LNCaP clone FGC (cell line): ENCODE data around the gene BACH1.

Source experiments
- DNase-seq: peaks from one replicate; pipeline ENCODE4 v3.0.0-alpha.2; 2011; ENCODE audit warnings: low read depth
- H3K4me3 ChIP-seq: 2 replicates; pipeline ENCODE4 v1.5.1; 2011; ENCODE audit warnings: mild to moderate bottlenecking, low read depth, low read length, control low read depth
- CTCF ChIP-seq: IDR thresholded peaks from 2 replicates; pipeline ENCODE4 v1.5.1; 2012; ENCODE audit warnings: mild to moderate bottlenecking; ENCODE audit not compliant: control insufficient read depth, insufficient read depth; ENCODE audit errors: extremely low read depth

Gene BACH1

GRCh38 chr21:29313662-29314408 lies 15.1 kb downstream of the BACH1 start:
- TF ChIP-seq CTCF = no peak
- no peak overlapping the region for H3K4me3 ChIP-seq
- DNase-seq = no peak

- TF ChIP-seq CTCF = no peak
- DNase-seq = no peak
- no peak overlapping the region for H3K4me3 ChIP-seq
These were observed 16.5 kb downstream of the BACH1 start for GRCh38 chr21:29315131-29315749.

GRCh38 chr21:29316029-29316742 lies 17.5 kb downstream of the BACH1 start:
- no peak for TF ChIP-seq CTCF
- no peak for DNase-seq

GRCh38 chr21:29316806-29317205 lies 18.1 kb downstream of the BACH1 start:
- DNase-seq = no peak
- no peak for TF ChIP-seq CTCF

More at GRCh38 chr21:29316029-29316742, 17.5 kb downstream of the BACH1 start:
- no peak overlapping the region for H3K4me3 ChIP-seq

GRCh38 chr21:29318354-29318753 lies 19.6 kb downstream of the BACH1 start:
- H3K4me3 ChIP-seq = no peak overlapping the region
- no peak for DNase-seq
- TF ChIP-seq CTCF = no peak

More at GRCh38 chr21:29316806-29317205, 18.1 kb downstream of the BACH1 start:
- no peak overlapping the region for H3K4me3 ChIP-seq

GRCh38 chr21:29320031-29320430 lies 21.3 kb downstream of the BACH1 start:
- TF ChIP-seq CTCF = no peak
- H3K4me3 ChIP-seq = no peak overlapping the region
- DNase-seq = no peak

GRCh38 chr21:29321217-29321616 lies 22.5 kb downstream of the BACH1 start:
- no peak for DNase-seq
- TF ChIP-seq CTCF = no peak
- H3K4me3 ChIP-seq = no peak overlapping the region
